Esophagus squamous epithelium (tissue), 4 donors: ENCODE data around the gene MAMSTR.

ENCODE experiments used
- POLR2A ChIP-seq, 4 donors: fragments of 450-650 bp; IDR thresholded peaks; one replicate each; pipeline ENCODE4 v1.6.1; 2017; ENCODE audit warnings: antibody characterized with exemption in 4 of 4, mild to moderate bottlenecking in 4 of 4, moderate library complexity in 3 of 4
- TF ChIP-seq, protein P1 (sequence below), 6 experiments: fragments of 450-650 bp in 4 of 6; fragments of 200-600 bp in 2 of 6; sonication (generic) in 2 of 6; IDR thresholded peaks; one replicate each; pipeline ENCODE4 v1.5.1; 2016 to 2019; ENCODE audit warnings: antibody characterized with exemption in 6 of 6, mild to moderate bottlenecking in 4 of 6, moderate library complexity in 4 of 6

DNA sequence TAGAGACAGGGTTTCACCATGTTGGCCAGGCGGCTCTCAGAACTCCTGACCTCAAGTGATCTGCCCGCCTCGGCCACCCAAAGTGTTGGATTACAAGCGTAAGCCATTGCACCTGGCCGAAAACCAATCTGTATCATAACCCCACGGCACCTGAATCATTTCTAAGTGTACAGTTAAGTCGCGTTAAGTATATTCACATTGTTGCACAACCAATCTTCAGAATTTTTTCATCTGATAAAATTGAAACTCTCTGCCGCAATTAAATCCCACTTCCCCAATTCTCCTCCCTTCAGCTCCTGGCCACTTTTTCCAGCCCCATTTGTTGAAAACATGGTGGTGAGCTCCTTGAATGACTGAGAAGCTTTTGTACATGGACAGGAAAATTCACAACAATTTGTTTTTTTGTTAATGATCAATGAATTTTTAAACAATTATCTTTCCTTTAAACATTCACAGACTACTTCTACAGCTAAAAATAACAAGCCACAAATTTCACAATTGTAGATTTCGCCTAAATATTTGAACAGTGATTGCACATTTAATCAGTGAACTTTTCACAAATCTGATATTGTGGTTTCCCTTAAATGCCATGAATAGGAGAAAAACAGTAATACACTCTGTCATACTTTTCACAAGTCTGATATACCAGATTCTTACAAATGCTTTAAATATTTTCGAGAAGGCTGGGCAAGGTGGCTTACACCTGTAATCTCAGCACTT is 49.6 kb upstream of the MAMSTR start:
- TF ChIP-seq, protein P1, sequence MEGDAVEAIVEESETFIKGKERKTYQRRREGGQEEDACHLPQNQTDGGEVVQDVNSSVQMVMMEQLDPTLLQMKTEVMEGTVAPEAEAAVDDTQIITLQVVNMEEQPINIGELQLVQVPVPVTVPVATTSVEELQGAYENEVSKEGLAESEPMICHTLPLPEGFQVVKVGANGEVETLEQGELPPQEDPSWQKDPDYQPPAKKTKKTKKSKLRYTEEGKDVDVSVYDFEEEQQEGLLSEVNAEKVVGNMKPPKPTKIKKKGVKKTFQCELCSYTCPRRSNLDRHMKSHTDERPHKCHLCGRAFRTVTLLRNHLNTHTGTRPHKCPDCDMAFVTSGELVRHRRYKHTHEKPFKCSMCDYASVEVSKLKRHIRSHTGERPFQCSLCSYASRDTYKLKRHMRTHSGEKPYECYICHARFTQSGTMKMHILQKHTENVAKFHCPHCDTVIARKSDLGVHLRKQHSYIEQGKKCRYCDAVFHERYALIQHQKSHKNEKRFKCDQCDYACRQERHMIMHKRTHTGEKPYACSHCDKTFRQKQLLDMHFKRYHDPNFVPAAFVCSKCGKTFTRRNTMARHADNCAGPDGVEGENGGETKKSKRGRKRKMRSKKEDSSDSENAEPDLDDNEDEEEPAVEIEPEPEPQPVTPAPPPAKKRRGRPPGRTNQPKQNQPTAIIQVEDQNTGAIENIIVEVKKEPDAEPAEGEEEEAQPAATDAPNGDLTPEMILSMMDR (IDR thresholded peaks at IDR 0.05), result no peak
- no peak for TF ChIP-seq POLR2A (IDR thresholded peaks at IDR 0.05)
